HepG2 (cell line): ENCODE data around the gene CHMP5. TPM values are rescaled to one million over a fixed set of nuclear protein-coding genes. Genes with fewer than 3 reads are reported as not detected.

Source experiments
- ATAC-seq: fragments of 200-7000 bp; cut with Tn5 transposase; 3 replicates; pipeline ENCODE4 v1.9.1; 2020; ENCODE audit warnings: mild to moderate bottlenecking, moderate library complexity
- BruUV-seq: library from RNA; stranded (reverse); fragments of 400-500 nt; replicated peaks from 2 replicates; lab custom pipeline; 2021; lab: Mats Ljungman, UMichigan
- CTCF ChIA-PET: fragments of 300-600 bp; formaldehyde crosslinking; extraction: SDS; loops from one replicate; lab custom pipeline; 2021; ENCODE audit warnings: low total read pairs, inconsistent platforms, low intra/inter-chr PET ratio; lab: Yijun Ruan, JAX
- POLR2A ChIA-PET: fragments of 350-600 bp; sonication (Branson Sonifier 250); formaldehyde crosslinking; loops from one replicate; lab custom pipeline; 2020; ENCODE audit warnings: antibody characterized with exemption, inconsistent platforms; lab: Yijun Ruan, JAX
- DNase-seq: peaks from one replicate; pipeline ENCODE4 v3.0.0-alpha.2; 2015; ENCODE audit warnings: low spot score
- FAIRE-seq: peaks from 3 replicates; lab custom pipeline; 2011; peaks lifted over from hg19 to GRCh38; lab: Jason Lieb, UNC
- H2AFZ ChIP-seq: one replicate; pipeline ENCODE4 v1.6.1; 2011; ENCODE audit warnings: low read length, inconsistent platforms
- H3K27ac ChIP-seq: fragments of 300-600 bp; 3 replicates; pipeline ENCODE4 v1.8.0; 2011; ENCODE audit warnings: mixed run types, mild to moderate bottlenecking, mixed read lengths, low read length, inconsistent platforms; ENCODE audit not compliant: insufficient read depth; ENCODE audit errors: extremely low read length
- H3K27me3 ChIP-seq, 2 experiments: fragments of 200-600 bp in 1 of 2; 2 replicates in 1 of 2; 3 replicates in 1 of 2; pipeline versions ENCODE4 v1.6.0 to v1.8.0; 2011; ENCODE audit warnings: low read length in 2 of 2, mild to moderate bottlenecking in 2 of 2, moderate library complexity in 2 of 2, inconsistent platforms in 1 of 2; ENCODE audit not compliant: insufficient read depth in 2 of 2, control insufficient read depth in 1 of 2
- H3K36me3 ChIP-seq, 2 experiments: fragments of 200-600 bp in 1 of 2; replicated peaks in 1 of 2; 2 replicates in 1 of 2; 3 replicates in 1 of 2; pipeline versions ENCODE4 v1.5.1 to v1.8.0; 2011; ENCODE audit warnings: low read length in 2 of 2, inconsistent platforms in 1 of 2; ENCODE audit not compliant: insufficient read depth in 2 of 2, control insufficient read depth in 1 of 2
- H3K4me1 ChIP-seq: 2 replicates; pipeline ENCODE4 v1.5.1; 2012; ENCODE audit warnings: low read length, inconsistent platforms; ENCODE audit not compliant: insufficient read depth
- H3K4me2 ChIP-seq: 2 replicates; pipeline ENCODE4 v1.6.0; 2011; ENCODE audit warnings: low read depth, low read length, inconsistent platforms
- H3K4me3 ChIP-seq, 3 experiments: fragments of 200-600 bp in 1 of 3; sonication (generic), shearing (Covaris generic) in 1 of 3; replicated peaks in 1 of 3; 2 replicates each; pipeline ENCODE4 v1.5.1; 2011 to 2016; ENCODE audit warnings: low read length in 3 of 3, inconsistent platforms in 2 of 3, low read depth in 2 of 3, mild to moderate bottlenecking in 2 of 3, control low read depth in 1 of 3, mixed read lengths in 1 of 3; ENCODE audit not compliant: insufficient read depth in 1 of 3
- H3K79me2 ChIP-seq: one replicate; pipeline ENCODE4 v1.6.1; 2011; ENCODE audit warnings: low read length, inconsistent platforms; ENCODE audit not compliant: insufficient read depth
- H3K9ac ChIP-seq: 2 replicates; pipeline ENCODE4 v1.6.0; 2011; ENCODE audit warnings: mild to moderate bottlenecking, low read depth, low read length, inconsistent platforms; ENCODE audit not compliant: insufficient read depth
- H3K9me3 ChIP-seq: 2 replicates; pipeline ENCODE4 v1.5.1; 2012; ENCODE audit warnings: mild to moderate bottlenecking, low read length
- H4K20me1 ChIP-seq: 2 replicates; pipeline ENCODE4 v1.6.0; 2011; ENCODE audit warnings: inconsistent platforms, mild to moderate bottlenecking, low read length, moderate library complexity; ENCODE audit not compliant: insufficient read depth
- HNF4A ChIP-seq: sonication (generic); formaldehyde crosslinking; IDR thresholded peaks from 2 replicates; pipeline ENCODE4 v1.4.0; 2020; ENCODE audit warnings: missing genetic modification reagents
- HNRNPK ChIP-seq: fragments of 200-400 bp; formaldehyde crosslinking; IDR thresholded peaks from 2 replicates; pipeline ENCODE4 v1.6.1; 2018; ENCODE audit warnings: low read length, low read depth, moderate library complexity, mild to moderate bottlenecking; ENCODE audit not compliant: poor library complexity, severe bottlenecking
- MIER3 ChIP-seq: IDR thresholded peaks from 2 replicates; pipeline ENCODE4 v1.6.1; 2016; ENCODE audit warnings: missing compliant biosample characterization, borderline replicate concordance
- ZFP36 ChIP-seq: fragments of 150-350 bp; IDR thresholded peaks from 2 replicates; pipeline ENCODE4 v1.6.1; 2018; ENCODE audit warnings: borderline replicate concordance, low read length, low read depth; ENCODE audit not compliant: partially characterized antibody
- ZNF644 ChIP-seq: IDR thresholded peaks from 2 replicates; pipeline ENCODE4 v1.6.1; 2016; ENCODE audit warnings: low read depth
- WGBS: methylation state at CpG from one replicate; pipeline ENCODE4 v1.1.6; 2017; ENCODE audit warnings: low lambda C conversion rate; 5-methylcytosine and 5-hydroxymethylcytosine counted together
- in situ Hi-C: cut with HindIII; loops from 2 replicates; pipeline ENCODE4 v1.10.0; 2017; ENCODE audit warnings: low pct_unique_long_range_greater_than_20kb; ENCODE audit not compliant: extremely low pct_ligation_motif_present
- intact Hi-C: fragments of 100-400 bp; cut with micrococcal nuclease; formaldehyde crosslinking; loops from one replicate; pipeline ENCODE4 v1.10.0; 2022; ENCODE audit not compliant: unreplicated experiment
- polyA plus RNA-seq, 8 experiments: library from polyadenylated mRNA; depleted of rRNA in 3 of 8; stranded (reverse) in 7 of 8; unstranded in 1 of 8; fragments of >200 nt; fragmentation: Illumina TruSeq in 4 of 8; extraction: Trizol in 4 of 8; gene quantifications; 2 replicates each; pipeline versions ENCODE4 v1.2.1 to v1.2.3, GENCODE V29; 2011 to 2016; ENCODE audit warnings: low read depth in 4 of 8, missing spikeins in 1 of 8, mixed read lengths in 1 of 8; ENCODE audit not compliant: insufficient read depth in 1 of 8
- total RNA-seq, 5 experiments: library from RNA; depleted of rRNA; stranded (reverse); fragments of >200 nt; fragmentation: Illumina TruSeq; extraction: Trizol; gene quantifications; 2 replicates each; pipeline ENCODE4 v1.2.3, GENCODE V29; 2016; ENCODE audit warnings: low read depth in 1 of 5
- TF ChIP-seq, protein P1 (sequence below): IDR thresholded peaks from 2 replicates; pipeline ENCODE4 v1.6.1; 2016; ENCODE audit warnings: mild to moderate bottlenecking, missing biosample characterization, missing genetic modification reagents
- TF ChIP-seq, protein P2 (sequence below): sonication (generic); formaldehyde crosslinking; IDR thresholded peaks from 2 replicates; pipeline ENCODE4 v1.4.0; 2020; ENCODE audit warnings: missing genetic modification reagents, borderline replicate concordance
- TF ChIP-seq, protein P3 (sequence below): sonication (generic); formaldehyde crosslinking; IDR thresholded peaks from 2 replicates; pipeline ENCODE4 v1.4.0; 2020; ENCODE audit warnings: mild to moderate bottlenecking, missing genetic modification reagents

CHMP5 gene
- total and polyA plus RNA-seq, 2 of the 13 experiments (the other 11 are each of a cell fraction or from before 2014, with no cell fraction given): 46.0 to 57.3 TPM

DNA sequence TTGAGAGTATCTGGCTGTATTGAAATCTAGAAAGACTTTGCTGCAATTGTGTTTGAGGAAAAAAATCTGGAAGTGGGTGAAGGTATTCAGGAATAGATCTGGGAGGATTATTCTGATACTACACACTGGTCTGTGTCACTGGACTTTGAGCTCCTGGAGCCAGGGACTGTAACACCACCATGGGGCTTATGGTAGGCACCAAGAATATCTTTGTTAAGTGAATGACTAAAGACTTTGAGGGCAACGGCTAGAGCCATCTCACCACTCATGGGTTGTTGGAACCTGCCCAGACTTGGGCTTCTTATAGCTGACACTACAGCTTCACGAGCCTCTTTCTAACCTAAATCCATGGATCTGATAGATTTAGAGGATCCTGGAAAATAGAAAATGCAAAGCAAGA, 35.7 kb downstream of the CHMP5 start:
- no peak overlapping the region for H3K9ac ChIP-seq
- TF ChIP-seq, protein P1, sequence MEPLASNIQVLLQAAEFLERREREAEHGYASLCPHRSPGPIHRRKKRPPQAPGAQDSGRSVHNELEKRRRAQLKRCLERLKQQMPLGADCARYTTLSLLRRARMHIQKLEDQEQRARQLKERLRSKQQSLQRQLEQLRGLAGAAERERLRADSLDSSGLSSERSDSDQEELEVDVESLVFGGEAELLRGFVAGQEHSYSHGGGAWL (CRISPR knock-in tag): no peak
- TF ChIP-seq, protein P2, sequence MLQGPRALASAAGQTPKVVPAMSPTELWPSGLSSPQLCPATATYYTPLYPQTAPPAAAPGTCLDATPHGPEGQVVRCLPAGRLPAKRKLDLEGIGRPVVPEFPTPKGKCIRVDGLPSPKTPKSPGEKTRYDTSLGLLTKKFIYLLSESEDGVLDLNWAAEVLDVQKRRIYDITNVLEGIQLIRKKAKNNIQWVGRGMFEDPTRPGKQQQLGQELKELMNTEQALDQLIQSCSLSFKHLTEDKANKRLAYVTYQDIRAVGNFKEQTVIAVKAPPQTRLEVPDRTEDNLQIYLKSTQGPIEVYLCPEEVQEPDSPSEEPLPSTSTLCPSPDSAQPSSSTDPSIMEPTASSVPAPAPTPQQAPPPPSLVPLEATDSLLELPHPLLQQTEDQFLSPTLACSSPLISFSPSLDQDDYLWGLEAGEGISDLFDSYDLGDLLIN (CRISPR knock-in tag): no peak
- TF ChIP-seq HNRNPK (no peak), ZFP36 (no peak), MIER3 (CRISPR knock-in tag) (no peak), HNF4A (CRISPR knock-in tag) (peak; percentile 65), ZNF644 (CRISPR knock-in tag) (peak; percentile 39; the same call in 1 of the 2 replicates)
- TF ChIP-seq, protein P3, sequence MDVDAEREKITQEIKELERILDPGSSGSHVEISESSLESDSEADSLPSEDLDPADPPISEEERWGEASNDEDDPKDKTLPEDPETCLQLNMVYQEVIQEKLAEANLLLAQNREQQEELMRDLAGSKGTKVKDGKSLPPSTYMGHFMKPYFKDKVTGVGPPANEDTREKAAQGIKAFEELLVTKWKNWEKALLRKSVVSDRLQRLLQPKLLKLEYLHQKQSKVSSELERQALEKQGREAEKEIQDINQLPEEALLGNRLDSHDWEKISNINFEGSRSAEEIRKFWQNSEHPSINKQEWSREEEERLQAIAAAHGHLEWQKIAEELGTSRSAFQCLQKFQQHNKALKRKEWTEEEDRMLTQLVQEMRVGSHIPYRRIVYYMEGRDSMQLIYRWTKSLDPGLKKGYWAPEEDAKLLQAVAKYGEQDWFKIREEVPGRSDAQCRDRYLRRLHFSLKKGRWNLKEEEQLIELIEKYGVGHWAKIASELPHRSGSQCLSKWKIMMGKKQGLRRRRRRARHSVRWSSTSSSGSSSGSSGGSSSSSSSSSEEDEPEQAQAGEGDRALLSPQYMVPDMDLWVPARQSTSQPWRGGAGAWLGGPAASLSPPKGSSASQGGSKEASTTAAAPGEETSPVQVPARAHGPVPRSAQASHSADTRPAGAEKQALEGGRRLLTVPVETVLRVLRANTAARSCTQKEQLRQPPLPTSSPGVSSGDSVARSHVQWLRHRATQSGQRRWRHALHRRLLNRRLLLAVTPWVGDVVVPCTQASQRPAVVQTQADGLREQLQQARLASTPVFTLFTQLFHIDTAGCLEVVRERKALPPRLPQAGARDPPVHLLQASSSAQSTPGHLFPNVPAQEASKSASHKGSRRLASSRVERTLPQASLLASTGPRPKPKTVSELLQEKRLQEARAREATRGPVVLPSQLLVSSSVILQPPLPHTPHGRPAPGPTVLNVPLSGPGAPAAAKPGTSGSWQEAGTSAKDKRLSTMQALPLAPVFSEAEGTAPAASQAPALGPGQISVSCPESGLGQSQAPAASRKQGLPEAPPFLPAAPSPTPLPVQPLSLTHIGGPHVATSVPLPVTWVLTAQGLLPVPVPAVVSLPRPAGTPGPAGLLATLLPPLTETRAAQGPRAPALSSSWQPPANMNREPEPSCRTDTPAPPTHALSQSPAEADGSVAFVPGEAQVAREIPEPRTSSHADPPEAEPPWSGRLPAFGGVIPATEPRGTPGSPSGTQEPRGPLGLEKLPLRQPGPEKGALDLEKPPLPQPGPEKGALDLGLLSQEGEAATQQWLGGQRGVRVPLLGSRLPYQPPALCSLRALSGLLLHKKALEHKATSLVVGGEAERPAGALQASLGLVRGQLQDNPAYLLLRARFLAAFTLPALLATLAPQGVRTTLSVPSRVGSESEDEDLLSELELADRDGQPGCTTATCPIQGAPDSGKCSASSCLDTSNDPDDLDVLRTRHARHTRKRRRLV (CRISPR knock-in tag): no peak
- TF ChIP-seq, all 625 proteins: peak for 2
- Histone ChIP-seq H4K20me1 (peaks cover 6% of the 10 kb centered on the region), H3K27ac (peak overlapping the region; percentile 43), H3K9me3 (no peaks in the 10 kb centered on the region), H2AFZ (no peak overlapping the region), H3K4me3 (no peak overlapping the region), H3K27me3 (no peaks in the 10 kb centered on the region), H3K4me2 (peak overlapping the region; percentile 15; the same call in 1 of the 2 replicates), H3K4me1 (peaks cover 55% of the 10 kb centered on the region), H3K36me3 (peaks cover 21 to 91% of the 10 kb centered on the region in 2 experiments), H3K79me2 (peaks cover 43% of the 10 kb centered on the region)
- 86% methylated on average over 2 of the region's 2 CpGs for WGBS
- ChIA-PET POLR2A (interaction anchor here (0.7 to 4.1 kb wide), 3 partner anchors 10 to 49 kb away, joined by 5 to 22 read pairs (median 6); partner anchors contain the start of genes BAG1, CHMP5 and NFX1), CTCF (no interaction called here)
- peak; percentile 38 for DNase-seq
- no TSS peak for BruUV-seq
- peak; percentile 85 for ATAC-seq
- in situ Hi-C loops: loop anchor here (10.0 kb wide), 1 partner anchor 64 kb away; no protein-coding TSS in a partner anchor
- no peak for FAIRE-seq
- intact Hi-C loops: no loop called here
